ENCODE data around the gene SND1.

DNA sequence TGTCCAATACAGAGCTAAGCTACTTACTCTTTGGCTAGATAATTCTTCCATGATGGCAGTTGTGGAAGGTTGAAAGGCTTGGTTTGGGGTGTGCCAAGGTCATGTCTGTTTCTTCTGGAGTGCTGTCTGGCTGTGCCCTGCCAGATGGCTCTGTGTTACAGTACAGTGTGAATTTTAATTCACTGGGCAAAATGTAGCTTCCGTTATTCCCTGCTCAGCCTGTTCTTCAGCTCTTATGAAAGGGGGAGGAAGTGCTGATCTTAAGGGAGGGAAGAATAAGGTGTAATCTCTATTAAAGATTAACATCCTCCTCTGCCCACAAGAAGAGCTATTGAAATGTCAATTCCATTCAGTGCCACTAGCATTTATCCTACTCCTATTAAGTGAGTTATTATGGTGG is 52.2 kb downstream of the SND1 start:
- TF ChIP-seq, protein P1, sequence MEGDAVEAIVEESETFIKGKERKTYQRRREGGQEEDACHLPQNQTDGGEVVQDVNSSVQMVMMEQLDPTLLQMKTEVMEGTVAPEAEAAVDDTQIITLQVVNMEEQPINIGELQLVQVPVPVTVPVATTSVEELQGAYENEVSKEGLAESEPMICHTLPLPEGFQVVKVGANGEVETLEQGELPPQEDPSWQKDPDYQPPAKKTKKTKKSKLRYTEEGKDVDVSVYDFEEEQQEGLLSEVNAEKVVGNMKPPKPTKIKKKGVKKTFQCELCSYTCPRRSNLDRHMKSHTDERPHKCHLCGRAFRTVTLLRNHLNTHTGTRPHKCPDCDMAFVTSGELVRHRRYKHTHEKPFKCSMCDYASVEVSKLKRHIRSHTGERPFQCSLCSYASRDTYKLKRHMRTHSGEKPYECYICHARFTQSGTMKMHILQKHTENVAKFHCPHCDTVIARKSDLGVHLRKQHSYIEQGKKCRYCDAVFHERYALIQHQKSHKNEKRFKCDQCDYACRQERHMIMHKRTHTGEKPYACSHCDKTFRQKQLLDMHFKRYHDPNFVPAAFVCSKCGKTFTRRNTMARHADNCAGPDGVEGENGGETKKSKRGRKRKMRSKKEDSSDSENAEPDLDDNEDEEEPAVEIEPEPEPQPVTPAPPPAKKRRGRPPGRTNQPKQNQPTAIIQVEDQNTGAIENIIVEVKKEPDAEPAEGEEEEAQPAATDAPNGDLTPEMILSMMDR (IDR thresholded peaks at IDR 0.05; ENCODE audit: low read depth, low read length, poor library complexity, severe bottlenecking): no peak
- no peak for TF ChIP-seq EZH2phosphoT487 (IDR thresholded peaks at IDR 0.05; ENCODE audit: borderline replicate concordance, low read length)
